ENCODE measurements around the gene HDAC8.
"Not testable (repeated sequence)": the region's sequence is repeated elsewhere in the genome, so short reads cannot be mapped to it uniquely, and the experiment has no call there.

Gene HDAC8

DNA sequence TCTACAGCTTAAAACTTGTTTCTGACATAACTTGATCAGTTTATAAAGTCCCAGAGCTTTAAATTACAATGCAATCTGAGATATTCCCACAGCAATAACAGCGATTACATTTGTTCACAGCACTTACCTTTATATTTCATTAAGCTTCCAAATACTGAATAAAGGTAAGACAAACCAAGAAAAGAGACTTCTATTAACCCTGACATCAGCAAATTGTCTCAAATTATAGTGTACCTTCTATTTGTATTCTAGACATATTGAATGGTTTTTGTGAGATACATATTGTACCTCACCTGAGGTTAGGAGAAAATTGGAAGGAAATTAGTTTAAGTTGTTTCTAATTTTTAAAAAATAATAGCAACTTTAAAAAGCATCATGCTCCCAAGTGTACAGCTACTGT, 111.9 kb downstream of the HDAC8 start:
- DNase-seq, result no peak

GRCh38 chrX:72449034-72449433, 123.6 kb downstream of the HDAC8 start:
- DNase-seq, result not testable (repeated sequence)

GRCh38 chrX:72440764-72441163, 131.9 kb downstream of the HDAC8 start:
- DNase-seq, result not testable (repeated sequence)

DNA sequence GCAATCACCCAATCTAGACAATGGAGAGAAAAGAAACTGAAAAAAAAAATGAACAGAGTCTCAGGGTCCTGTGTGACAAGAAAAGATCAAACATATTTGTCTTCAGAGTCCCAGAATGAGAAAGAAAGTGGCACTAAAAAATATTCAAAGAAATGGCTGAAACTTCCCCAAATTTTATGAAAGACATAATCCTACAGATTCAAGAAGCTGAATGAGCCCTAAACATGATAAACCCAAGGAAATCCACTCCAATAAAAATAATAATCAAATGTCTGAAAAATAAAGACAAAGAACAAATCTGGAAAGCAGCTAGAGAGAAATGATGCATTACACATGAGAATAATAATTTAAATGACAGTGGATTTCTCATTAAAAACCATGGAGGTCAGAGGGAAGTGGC, 136.6 kb downstream of the HDAC8 start:
- no peak for DNase-seq

- no peak for DNase-seq
These were observed 142.2 kb downstream of the HDAC8 start for GRCh38 chrX:72430405-72430968.

GRCh38 chrX:72421797-72422196, 150.8 kb downstream of the HDAC8 start:
- no peak for DNase-seq

GRCh38 chrX:72409993-72410392, 162.7 kb downstream of the HDAC8 start:
- DNase-seq, result no peak

DNA sequence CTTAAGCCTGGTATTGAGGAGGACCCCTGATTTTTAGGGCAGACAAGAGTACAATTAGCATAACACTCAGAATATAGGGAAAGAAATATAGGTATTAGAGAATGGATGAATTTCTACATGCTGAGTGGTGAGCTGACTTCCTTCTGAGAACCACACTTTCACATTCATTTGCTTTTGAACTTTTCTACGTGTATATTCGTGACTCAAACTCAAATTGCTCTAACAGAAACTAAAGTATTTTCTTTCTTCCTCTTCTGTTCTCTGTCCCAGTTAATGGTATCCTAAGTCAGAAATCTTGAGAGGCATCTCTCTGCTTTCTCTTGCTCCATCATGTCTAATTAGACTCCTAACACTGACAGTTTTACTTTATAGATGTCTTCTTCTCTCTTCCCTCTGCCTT, 163.8 kb downstream of the HDAC8 start:
- no peak for DNase-seq

GRCh38 chrX:72405136-72405535, 167.5 kb downstream of the HDAC8 start:
- DNase-seq, result not testable (repeated sequence)

DNA sequence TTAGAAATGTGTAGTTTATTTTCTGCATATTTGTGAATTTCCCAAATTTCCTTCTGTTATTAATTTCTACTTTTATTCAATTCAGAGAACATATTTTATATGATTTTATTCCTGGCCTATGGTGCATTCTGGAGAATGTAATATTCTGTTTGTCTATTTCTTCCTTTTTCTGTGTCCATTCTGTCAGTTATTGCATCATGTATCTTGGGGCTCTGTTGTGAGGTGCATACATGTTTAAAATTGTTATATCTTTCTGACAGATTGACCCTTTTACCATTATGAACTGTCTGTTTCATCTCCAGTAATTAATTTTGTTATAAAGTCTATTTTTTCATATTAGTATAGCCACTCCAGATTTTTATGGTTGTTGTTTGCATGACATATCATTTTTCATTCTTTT, 170.0 kb downstream of the HDAC8 start:
- DNase-seq, result no peak

- no peak for DNase-seq
These were observed 172.8 kb downstream of the HDAC8 start for GRCh38 chrX:72399816-72400215.

DNA sequence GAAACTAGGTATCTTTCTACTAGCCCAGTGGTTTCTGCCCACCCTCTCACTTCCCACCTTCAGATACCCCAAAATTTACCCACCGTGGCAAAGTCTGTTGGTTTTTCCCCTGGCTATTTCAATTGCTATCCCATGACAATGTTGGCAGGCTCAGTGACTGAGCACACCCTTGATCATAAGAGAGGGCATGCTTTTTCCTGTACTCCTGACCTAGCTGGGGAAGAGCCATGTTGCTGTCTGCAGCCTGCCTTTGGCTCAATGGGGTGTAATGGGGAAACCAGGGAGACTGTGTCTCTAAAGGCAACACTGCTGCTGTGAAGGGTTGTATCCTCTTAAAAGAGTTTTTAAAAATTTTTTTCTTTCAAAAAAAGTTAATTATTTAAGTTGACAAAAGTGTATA, 176.5 kb downstream of the HDAC8 start:
- no peak for DNase-seq

- DNase-seq, result no peak
These were observed 177.4 kb downstream of the HDAC8 start for GRCh38 chrX:72395237-72395636.

DNA sequence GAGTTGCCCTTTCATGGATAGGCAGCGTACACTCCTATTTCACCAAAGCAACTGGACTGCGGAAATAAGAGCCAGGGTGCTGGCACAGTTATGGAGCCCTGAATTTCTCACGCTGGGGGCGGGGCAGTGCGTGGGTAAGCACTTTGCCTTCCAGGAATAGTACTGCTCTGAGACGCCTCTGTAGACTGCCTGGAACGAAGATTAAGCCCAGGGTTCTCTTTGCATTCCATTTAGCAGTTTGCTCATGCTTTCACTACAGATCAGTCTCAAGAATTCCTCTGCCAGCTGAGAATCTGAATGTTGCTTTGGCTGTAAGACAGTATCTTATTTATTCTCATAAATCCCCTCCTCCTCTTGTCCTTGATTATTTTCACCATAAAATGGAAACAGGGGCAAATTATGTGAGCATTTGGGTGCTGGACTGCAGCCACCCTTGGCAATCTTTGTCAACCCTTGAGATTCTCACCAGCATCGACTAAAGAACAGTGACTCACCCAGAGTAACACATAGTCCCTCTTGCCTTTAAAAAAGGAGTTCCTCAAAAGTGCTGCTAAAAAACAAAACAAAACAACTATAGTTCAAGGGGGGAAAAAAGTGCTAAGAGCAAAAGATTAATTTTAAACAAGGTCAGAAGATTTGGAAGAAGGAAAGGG, 178.0 kb downstream of the HDAC8 start:
- DNase-seq, result no peak

- no peak for DNase-seq
These were observed 178.7 kb downstream of the HDAC8 start for GRCh38 chrX:72393836-72394517.

GRCh38 chrX:72392816-72393800, 179.5 kb downstream of the HDAC8 start:
- no peak for DNase-seq

DNA sequence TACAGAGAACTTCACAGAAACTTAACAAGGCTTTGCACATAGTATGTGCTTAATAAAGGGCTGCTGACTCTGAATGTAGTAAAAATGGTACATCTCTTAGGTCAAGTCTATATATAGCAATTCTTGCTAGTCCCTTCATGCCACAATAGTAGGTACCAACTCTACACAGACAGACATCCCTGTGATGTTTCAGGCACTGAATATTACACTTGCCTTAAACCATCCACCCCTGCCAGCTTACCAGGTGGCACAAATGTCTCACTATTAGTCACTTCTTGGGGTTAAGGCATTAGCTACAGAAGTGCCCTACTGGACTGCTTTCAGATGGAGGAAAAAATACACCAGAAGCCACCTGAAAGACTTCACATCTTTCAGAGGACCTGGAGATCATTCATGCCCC, 180.6 kb downstream of the HDAC8 start:
- no peak for DNase-seq

DNA sequence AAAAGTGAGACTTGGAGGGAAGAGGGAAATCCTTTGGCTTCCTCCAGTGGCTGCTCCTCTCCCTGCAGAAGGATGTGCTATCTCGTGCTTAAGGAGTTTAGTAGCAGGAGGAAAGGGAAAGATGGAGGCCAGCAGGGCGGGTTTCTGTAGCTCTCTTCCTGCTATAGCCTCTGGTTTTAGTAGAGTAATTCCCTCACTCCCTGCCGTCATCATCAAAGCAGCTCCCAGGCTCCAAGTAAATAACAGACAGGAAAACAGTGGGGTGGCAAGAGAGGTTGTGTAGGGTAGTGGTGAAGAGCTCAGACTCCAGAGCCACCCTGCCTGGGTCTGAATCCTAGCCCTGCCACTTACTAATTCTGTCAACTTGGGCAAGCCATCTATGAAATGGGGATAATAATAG, 185.4 kb downstream of the HDAC8 start:
- DNase-seq, result no peak

GRCh38 chrX:72382202-72382595, 190.4 kb downstream of the HDAC8 start:
- DNase-seq, result no peak

DNA sequence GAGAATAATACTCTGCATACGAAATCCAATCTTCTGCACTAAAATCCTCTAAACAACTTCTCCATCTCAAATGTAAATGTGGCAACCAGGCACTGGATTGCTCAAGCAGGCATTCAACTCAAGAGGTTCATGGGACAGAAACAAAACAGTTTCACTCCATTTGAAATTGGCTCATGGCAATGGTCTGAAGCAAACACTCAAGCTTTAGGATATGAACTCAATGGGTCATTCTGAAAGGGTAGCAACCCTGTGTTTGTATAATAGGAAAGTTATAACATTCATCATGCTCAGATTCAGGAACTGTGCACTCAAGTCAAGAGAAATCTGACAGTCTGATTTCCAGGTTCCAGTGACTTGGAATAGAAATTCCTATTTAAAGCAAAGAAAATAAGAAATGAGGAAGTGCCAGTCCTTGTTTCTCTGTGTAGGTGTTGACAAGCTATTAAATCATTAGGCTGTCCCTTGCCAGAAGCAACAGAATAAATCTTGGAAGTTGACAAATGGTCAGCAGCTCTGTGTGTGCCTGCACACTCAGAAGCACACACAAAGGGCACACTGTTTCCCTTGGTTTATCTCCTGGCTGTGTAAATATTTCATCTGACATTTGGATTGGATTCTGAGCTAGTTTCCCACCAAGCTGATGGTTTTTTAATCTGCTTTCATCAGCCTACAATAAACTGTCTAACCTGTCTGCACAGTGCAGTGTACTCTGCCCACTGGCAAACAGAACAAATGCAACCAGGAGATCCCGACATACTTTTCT, 191.0 kb downstream of the HDAC8 start:
- no peak for DNase-seq

DNA sequence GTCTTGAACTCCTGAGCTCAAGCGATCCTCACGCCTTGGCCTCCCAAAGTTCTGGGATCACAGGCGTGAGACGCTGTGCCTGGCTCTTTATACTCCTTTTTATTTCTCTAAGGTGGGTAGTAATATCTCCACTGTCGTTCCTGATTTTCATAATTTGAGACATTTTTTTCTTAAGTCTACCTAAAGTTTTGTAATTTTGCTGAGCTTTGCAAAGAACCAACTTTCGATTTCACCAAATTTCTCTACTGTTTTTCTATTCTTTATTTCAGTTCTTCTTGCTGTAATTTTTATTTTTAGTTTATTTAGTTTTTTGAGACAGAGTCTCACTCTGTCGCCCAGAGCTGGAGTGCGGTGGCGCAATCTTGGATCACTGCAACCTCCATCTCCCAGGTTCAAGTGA, 196.5 kb downstream of the HDAC8 start:
- DNase-seq, result no peak

GRCh38 chrX:72373136-72373535, 199.5 kb downstream of the HDAC8 start:
- no peak for DNase-seq

- no peak for DNase-seq
These were observed 199.9 kb downstream of the HDAC8 start for GRCh38 chrX:72372735-72373134.
